Panc1 (cell line): Measurements from ENCODE around the gene ABLIM2. TPM values are rescaled to one million over a fixed set of nuclear protein-coding genes. Genes with fewer than 3 reads are reported as not detected.

ENCODE experiments used
- ATAC-seq: fragments of 200-7000 bp; cut with Tn5 transposase; 2 replicates; pipeline ENCODE4 v1.9.1; 2020; ENCODE audit warnings: mild to moderate bottlenecking, moderate library complexity
- BruUV-seq: library from RNA; stranded (reverse); fragments of 400-500 nt; replicated peaks from 2 replicates; lab custom pipeline; 2021; lab: Mats Ljungman, UMichigan
- CTCF ChIA-PET: fragments of 300-600 bp; sonication (Branson Sonifier 250); formaldehyde crosslinking; loops from one replicate; lab custom pipeline; 2022; ENCODE audit warnings: antibody characterized with exemption; lab: Charles Lee
- POLR2A ChIA-PET: fragments of 300-600 bp; sonication (Branson Sonifier 250); formaldehyde crosslinking; loops from one replicate; lab custom pipeline; 2022; ENCODE audit warnings: antibody characterized with exemption; lab: Charles Lee
- DNase-seq: peaks from one replicate; pipeline ENCODE4 v3.0.0-alpha.2; 2010; ENCODE audit warnings: low read depth, low spot score
- H3K27ac ChIP-seq: 2 replicates; pipeline ENCODE4 v1.5.1; 2011; ENCODE audit warnings: mild to moderate bottlenecking, low read length, inconsistent platforms
- H3K27me3 ChIP-seq: fragments of 200-500 bp; sonication (Bioruptor generic); 2 replicates; pipeline ENCODE4 v1.6.0; 2014; ENCODE audit warnings: low read length, inconsistent platforms; ENCODE audit not compliant: control insufficient read depth, insufficient read depth
- H3K36me3 ChIP-seq: fragments of 200-500 bp; sonication (Bioruptor generic); 2 replicates; pipeline ENCODE4 v1.5.1; 2014; ENCODE audit warnings: inconsistent platforms, mild to moderate bottlenecking, low read length, moderate library complexity; ENCODE audit not compliant: control insufficient read depth, insufficient read depth
- H3K4me1 ChIP-seq: 2 replicates; pipeline ENCODE4 v1.5.1; 2011; ENCODE audit warnings: inconsistent platforms, mild to moderate bottlenecking, low read length, moderate library complexity; ENCODE audit not compliant: control insufficient read depth, insufficient read depth
- H3K4me3 ChIP-seq, 2 experiments: 2 replicates each; pipeline ENCODE4 v1.5.1; 2011 to 2012; ENCODE audit warnings: low read depth in 2 of 2, low read length in 2 of 2, mild to moderate bottlenecking in 2 of 2, inconsistent platforms in 1 of 2, moderate library complexity in 1 of 2
- H3K9me3 ChIP-seq: fragments of 200-500 bp; sonication (Bioruptor generic); 2 replicates; pipeline ENCODE4 v1.5.1; 2014; ENCODE audit warnings: low read depth, mild to moderate bottlenecking, inconsistent platforms, low read length, moderate library complexity; ENCODE audit not compliant: control insufficient read depth, insufficient read depth
- POLR2AphosphoS5 ChIP-seq: IDR thresholded peaks from 2 replicates; pipeline ENCODE4 v1.6.1; 2012; ENCODE audit warnings: mild to moderate bottlenecking, low read depth, low read length, moderate library complexity
- SIN3A ChIP-seq: IDR thresholded peaks from 2 replicates; pipeline ENCODE4 v1.6.1; 2012; ENCODE audit warnings: low read depth, mild to moderate bottlenecking, low read length, moderate library complexity, borderline replicate concordance; ENCODE audit not compliant: insufficient read depth
- TCF7L2 ChIP-seq: IDR thresholded peaks from 2 replicates; pipeline ENCODE4 v1.6.1; 2011; ENCODE audit warnings: mild to moderate bottlenecking, low read depth, low read length, inconsistent platforms
- in situ Hi-C: cut with HindIII; loops from 2 replicates; pipeline ENCODE4 v1.10.0; 2016; ENCODE audit warnings: low sequenced_read_pairs, low pct_unique_long_range_greater_than_20kb
- intact Hi-C: fragments of 100-400 bp; cut with micrococcal nuclease; formaldehyde crosslinking; loops from one replicate; pipeline ENCODE4 v1.10.0; 2022; ENCODE audit not compliant: unreplicated experiment
- total RNA-seq: library from RNA; stranded (reverse); gene quantifications from one replicate; pipeline ENCODE4 v1.2.1, GENCODE V29; 2021; ENCODE audit not compliant: unreplicated experiment
- TF ChIP-seq, protein P1 (sequence below), 2 experiments: IDR thresholded peaks; 2 replicates each; pipeline ENCODE4 v1.6.1; 2011 to 2012; ENCODE audit warnings: low read depth in 2 of 2, control low read depth in 1 of 2, low read length in 1 of 2, mild to moderate bottlenecking in 1 of 2, moderate library complexity in 1 of 2; ENCODE audit not compliant: insufficient read depth in 1 of 2
- TF ChIP-seq, protein P2 (sequence below): fragments of 450-650 bp; IDR thresholded peaks from 2 replicates; pipeline ENCODE4 v1.5.1; 2017; ENCODE audit warnings: mild to moderate bottlenecking

ABLIM2 gene
- total RNA-seq, 1 experiment from 2014 or later = 0.64 TPM

DNA sequence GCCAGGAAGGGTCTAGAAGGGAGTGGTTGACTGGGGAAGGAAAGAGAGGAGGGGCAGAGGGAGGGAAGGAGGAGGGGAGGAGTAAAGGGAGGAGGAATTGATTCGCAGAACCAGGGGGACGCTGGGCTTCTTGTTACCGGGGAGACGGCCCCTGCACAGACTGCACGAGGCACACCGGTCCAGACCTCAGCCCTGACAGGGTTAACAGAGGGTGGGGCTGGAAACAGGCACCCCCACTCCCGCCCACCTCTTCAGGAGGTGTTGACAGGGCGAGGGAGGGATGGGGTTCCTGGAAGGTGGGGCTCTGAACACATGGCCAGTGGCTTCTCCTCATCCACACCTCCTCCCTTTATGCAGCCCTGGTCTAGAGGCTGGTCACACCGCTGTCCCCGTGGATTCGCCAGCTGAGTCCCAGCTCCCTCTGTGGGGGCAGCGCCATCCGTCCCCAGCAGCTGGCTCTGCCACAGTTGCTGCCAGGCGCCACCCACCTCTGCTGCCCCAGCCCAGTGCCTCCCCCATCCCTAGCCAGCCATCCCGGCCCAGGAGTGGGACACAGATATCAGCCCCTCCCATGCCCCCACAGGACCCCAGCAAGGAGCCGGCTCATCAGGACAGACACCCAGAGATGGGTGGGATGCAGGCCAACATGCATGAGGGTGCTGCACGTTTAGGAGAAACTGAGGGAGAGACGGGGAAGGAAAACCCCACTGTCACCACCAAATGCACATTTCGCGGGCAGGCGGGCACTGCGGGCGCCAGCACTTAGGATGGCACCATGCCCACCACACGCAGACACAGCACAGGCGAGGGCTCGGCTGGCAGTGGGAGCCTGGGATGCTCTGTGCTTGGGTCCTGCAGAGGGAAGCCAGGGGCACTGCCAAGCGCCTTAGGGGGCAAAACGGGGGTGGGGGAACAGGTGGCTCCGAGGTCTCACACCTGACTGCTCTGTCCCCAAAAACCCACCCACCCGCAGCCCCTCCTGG is 87.6 kb downstream of the ABLIM2 start:
- in situ Hi-C loops (no loop called here), intact Hi-C loops (no loop called here)
- TF ChIP-seq TCF7L2 = no peak
- TF ChIP-seq, protein P1, sequence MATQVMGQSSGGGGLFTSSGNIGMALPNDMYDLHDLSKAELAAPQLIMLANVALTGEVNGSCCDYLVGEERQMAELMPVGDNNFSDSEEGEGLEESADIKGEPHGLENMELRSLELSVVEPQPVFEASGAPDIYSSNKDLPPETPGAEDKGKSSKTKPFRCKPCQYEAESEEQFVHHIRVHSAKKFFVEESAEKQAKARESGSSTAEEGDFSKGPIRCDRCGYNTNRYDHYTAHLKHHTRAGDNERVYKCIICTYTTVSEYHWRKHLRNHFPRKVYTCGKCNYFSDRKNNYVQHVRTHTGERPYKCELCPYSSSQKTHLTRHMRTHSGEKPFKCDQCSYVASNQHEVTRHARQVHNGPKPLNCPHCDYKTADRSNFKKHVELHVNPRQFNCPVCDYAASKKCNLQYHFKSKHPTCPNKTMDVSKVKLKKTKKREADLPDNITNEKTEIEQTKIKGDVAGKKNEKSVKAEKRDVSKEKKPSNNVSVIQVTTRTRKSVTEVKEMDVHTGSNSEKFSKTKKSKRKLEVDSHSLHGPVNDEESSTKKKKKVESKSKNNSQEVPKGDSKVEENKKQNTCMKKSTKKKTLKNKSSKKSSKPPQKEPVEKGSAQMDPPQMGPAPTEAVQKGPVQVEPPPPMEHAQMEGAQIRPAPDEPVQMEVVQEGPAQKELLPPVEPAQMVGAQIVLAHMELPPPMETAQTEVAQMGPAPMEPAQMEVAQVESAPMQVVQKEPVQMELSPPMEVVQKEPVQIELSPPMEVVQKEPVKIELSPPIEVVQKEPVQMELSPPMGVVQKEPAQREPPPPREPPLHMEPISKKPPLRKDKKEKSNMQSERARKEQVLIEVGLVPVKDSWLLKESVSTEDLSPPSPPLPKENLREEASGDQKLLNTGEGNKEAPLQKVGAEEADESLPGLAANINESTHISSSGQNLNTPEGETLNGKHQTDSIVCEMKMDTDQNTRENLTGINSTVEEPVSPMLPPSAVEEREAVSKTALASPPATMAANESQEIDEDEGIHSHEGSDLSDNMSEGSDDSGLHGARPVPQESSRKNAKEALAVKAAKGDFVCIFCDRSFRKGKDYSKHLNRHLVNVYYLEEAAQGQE (IDR thresholded peaks at IDR 0.05; ENCODE audit: insufficient read depth in 1 of 2, low read depth in 2 of 2, low read length in 1 of 2) = no peak
- TF ChIP-seq, protein P2, sequence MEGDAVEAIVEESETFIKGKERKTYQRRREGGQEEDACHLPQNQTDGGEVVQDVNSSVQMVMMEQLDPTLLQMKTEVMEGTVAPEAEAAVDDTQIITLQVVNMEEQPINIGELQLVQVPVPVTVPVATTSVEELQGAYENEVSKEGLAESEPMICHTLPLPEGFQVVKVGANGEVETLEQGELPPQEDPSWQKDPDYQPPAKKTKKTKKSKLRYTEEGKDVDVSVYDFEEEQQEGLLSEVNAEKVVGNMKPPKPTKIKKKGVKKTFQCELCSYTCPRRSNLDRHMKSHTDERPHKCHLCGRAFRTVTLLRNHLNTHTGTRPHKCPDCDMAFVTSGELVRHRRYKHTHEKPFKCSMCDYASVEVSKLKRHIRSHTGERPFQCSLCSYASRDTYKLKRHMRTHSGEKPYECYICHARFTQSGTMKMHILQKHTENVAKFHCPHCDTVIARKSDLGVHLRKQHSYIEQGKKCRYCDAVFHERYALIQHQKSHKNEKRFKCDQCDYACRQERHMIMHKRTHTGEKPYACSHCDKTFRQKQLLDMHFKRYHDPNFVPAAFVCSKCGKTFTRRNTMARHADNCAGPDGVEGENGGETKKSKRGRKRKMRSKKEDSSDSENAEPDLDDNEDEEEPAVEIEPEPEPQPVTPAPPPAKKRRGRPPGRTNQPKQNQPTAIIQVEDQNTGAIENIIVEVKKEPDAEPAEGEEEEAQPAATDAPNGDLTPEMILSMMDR = no peak
- no peak for TF ChIP-seq SIN3A
- TF ChIP-seq POLR2AphosphoS5 = no peak
- DNase-seq (no peak), ATAC-seq (no peak; the same call in 1 of the 2 replicates)
- H3K27ac ChIP-seq = no peak overlapping the region
- POLR2A ChIA-PET = no interaction called here
- H3K36me3 ChIP-seq = no peaks in the 10 kb centered on the region
- no peaks in the 10 kb centered on the region for H3K4me1 ChIP-seq
- H3K9me3 ChIP-seq = no peaks in the 10 kb centered on the region
- BruUV-seq = no TSS peak
- no peak overlapping the region for H3K4me3 ChIP-seq
- no peaks in the 10 kb centered on the region for H3K27me3 ChIP-seq
- CTCF ChIA-PET = no interaction called here

DNA sequence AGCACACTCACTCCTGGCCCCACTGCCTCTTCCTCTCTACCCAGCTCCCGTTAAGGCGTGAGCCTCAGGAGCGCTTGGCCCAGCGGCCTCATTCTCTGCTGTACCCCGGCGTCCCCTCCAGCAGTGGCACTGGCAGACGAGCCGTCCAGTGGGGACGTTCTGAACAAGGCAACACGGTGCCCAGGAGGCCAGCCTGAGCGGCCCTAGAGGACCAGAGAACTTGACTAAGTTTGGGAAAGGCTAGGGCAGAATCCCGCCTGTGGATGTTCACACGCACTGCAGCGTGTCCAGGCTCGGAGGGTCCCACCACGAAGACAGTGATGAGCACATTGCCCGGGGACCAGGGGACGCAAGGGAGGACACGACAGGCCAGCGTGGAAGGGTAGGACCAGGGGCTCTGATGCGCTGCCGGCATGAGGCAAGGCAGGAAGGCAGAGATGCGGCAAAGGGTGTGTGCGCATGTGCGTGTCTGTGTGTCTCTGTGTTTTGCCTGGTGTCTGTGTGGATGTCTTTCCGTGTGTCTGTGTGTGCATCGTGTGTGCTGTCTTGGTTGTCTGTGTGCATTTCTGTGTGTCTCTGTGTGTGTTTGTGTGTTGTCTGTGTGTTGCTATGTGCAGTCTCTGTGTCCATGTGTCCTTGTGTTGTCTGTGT is 89.4 kb downstream of the ABLIM2 start:
- in situ Hi-C loops = no loop called here
- no peak overlapping the region for H3K4me3 ChIP-seq
- no peaks in the 10 kb centered on the region for H3K36me3 ChIP-seq
- intact Hi-C loops = no loop called here
- H3K9me3 ChIP-seq = no peaks in the 10 kb centered on the region
- no peak overlapping the region for H3K27ac ChIP-seq
- POLR2A ChIA-PET = no interaction called here
- no peaks in the 10 kb centered on the region for H3K27me3 ChIP-seq
- DNase-seq (no peak), ATAC-seq (no peak)
- CTCF ChIA-PET = no interaction called here
- TF ChIP-seq POLR2AphosphoS5 (no peak), SIN3A (no peak), TCF7L2 (no peak)
- TF ChIP-seq, protein P1 (IDR thresholded peaks at IDR 0.05; ENCODE audit: insufficient read depth in 1 of 2, low read depth in 2 of 2, low read length in 1 of 2) = no peak
- TF ChIP-seq, protein P2 = no peak
- H3K4me1 ChIP-seq = no peaks in the 10 kb centered on the region
- BruUV-seq = no TSS peak
